Lower leg skin (tissue), 3 donors: ENCODE results near the gene PCBP4.

Experiments
- POLR2A ChIP-seq, 2 donors: fragments of 450-650 bp; IDR thresholded peaks; one replicate each; pipeline ENCODE4 v1.6.1; 2016 to 2017; ENCODE audit warnings: antibody characterized with exemption in 2 of 2, mild to moderate bottlenecking in 1 of 2, moderate library complexity in 1 of 2
- TF ChIP-seq, protein P1 (sequence below), 3 donors: fragments of 450-650 bp; IDR thresholded peaks; one replicate each; pipeline ENCODE4 v1.5.1; 2016; ENCODE audit warnings: antibody characterized with exemption in 3 of 3, mild to moderate bottlenecking in 3 of 3, moderate library complexity in 2 of 3

DNA sequence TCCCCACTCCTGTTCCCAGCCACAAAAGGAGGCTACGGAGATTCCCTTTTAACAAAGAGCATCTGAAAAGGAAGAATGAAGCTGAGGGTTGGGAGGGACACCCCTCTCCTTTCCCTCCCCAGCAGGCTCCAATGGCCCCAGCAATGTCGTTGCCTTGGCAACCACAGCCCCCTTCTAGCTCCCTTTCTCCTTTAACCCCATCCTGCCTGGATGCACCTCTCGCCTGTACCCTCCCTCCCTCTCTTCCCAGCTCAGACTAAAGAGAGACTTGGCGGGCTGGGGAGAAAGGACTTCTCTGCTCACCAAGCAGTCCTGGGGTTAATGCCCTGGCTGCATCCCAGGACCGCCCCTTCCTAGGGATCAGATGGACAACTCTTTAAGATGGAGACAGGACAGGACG lies 35.5 kb upstream of the PCBP4 start:
- no peak for TF ChIP-seq POLR2A (IDR thresholded peaks at IDR 0.05)
- TF ChIP-seq, protein P1, sequence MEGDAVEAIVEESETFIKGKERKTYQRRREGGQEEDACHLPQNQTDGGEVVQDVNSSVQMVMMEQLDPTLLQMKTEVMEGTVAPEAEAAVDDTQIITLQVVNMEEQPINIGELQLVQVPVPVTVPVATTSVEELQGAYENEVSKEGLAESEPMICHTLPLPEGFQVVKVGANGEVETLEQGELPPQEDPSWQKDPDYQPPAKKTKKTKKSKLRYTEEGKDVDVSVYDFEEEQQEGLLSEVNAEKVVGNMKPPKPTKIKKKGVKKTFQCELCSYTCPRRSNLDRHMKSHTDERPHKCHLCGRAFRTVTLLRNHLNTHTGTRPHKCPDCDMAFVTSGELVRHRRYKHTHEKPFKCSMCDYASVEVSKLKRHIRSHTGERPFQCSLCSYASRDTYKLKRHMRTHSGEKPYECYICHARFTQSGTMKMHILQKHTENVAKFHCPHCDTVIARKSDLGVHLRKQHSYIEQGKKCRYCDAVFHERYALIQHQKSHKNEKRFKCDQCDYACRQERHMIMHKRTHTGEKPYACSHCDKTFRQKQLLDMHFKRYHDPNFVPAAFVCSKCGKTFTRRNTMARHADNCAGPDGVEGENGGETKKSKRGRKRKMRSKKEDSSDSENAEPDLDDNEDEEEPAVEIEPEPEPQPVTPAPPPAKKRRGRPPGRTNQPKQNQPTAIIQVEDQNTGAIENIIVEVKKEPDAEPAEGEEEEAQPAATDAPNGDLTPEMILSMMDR (IDR thresholded peaks at IDR 0.05): no peak
